H9 (cell line): ENCODE results near the gene ACBD7. TPM values are rescaled to one million over a fixed set of nuclear protein-coding genes. Genes with fewer than 3 reads are reported as not detected.

ENCODE experiments used
- DNase-seq: peaks from one replicate; pipeline ENCODE4 v3.0.0-alpha.2; 2017
- H2AFZ ChIP-seq: one replicate; pipeline ENCODE4 v1.6.1; 2013; ENCODE audit warnings: mild to moderate bottlenecking, low read length, control low read depth, moderate library complexity
- H2AK5ac ChIP-seq: 2 replicates; pipeline ENCODE4 v1.6.1; 2013; ENCODE audit warnings: low read length, control low read depth, mixed read lengths; ENCODE audit not compliant: insufficient read length
- H2BK120ac ChIP-seq: one replicate; pipeline ENCODE4 v1.6.1; 2013; ENCODE audit warnings: low read depth, mild to moderate bottlenecking, low read length, control low read depth, inconsistent platforms; ENCODE audit not compliant: poor library complexity, severe bottlenecking
- H2BK12ac ChIP-seq: 2 replicates; pipeline ENCODE4 v1.6.1; 2013; ENCODE audit warnings: low read length, control low read depth, mixed read lengths, low read depth; ENCODE audit not compliant: insufficient read length
- H2BK15ac ChIP-seq: 2 replicates; pipeline ENCODE4 v1.6.1; 2013; ENCODE audit warnings: low read depth, low read length, control low read depth
- H2BK20ac ChIP-seq: one replicate; pipeline ENCODE4 v1.6.1; 2013; ENCODE audit warnings: low read depth, mild to moderate bottlenecking, low read length, control low read depth, inconsistent platforms; ENCODE audit not compliant: poor library complexity, severe bottlenecking
- H2BK5ac ChIP-seq: 2 replicates; pipeline ENCODE4 v1.6.1; 2013; ENCODE audit warnings: low read length, control low read depth, mixed read lengths; ENCODE audit not compliant: insufficient read length
- H3K14ac ChIP-seq: 2 replicates; pipeline ENCODE4 v1.6.1; 2013; ENCODE audit warnings: low read length, control low read depth; ENCODE audit not compliant: insufficient read depth
- H3K18ac ChIP-seq: 2 replicates; pipeline ENCODE4 v1.6.1; 2013; ENCODE audit warnings: low read depth, mild to moderate bottlenecking, mixed read lengths, low read length, control low read depth; ENCODE audit not compliant: insufficient read length
- H3K23ac ChIP-seq: 2 replicates; pipeline ENCODE4 v1.6.1; 2013; ENCODE audit warnings: low read length, control low read depth, mixed read lengths, low read depth; ENCODE audit not compliant: insufficient read length
- H3K23me2 ChIP-seq: 2 replicates; pipeline ENCODE4 v1.6.1; 2013; ENCODE audit warnings: low read depth, mild to moderate bottlenecking, mixed read lengths, low read length, control low read depth; ENCODE audit not compliant: insufficient read length, poor library complexity, severe bottlenecking
- H3K27ac ChIP-seq: 2 replicates; pipeline ENCODE4 v1.5.1; 2013; ENCODE audit warnings: low read length, control low read depth, mixed read lengths, low read depth; ENCODE audit not compliant: insufficient read length
- H3K27me3 ChIP-seq: 2 replicates; pipeline ENCODE4 v1.6.1; 2013; ENCODE audit warnings: low read length, control low read depth, inconsistent platforms; ENCODE audit not compliant: insufficient read depth
- H3K4ac ChIP-seq: 2 replicates; pipeline ENCODE4 v1.6.1; 2013; ENCODE audit warnings: low read depth, mild to moderate bottlenecking, control low read depth, inconsistent platforms, low read length, moderate library complexity
- H3K4me1 ChIP-seq: 2 replicates; pipeline ENCODE4 v1.6.1; 2013; ENCODE audit warnings: low read length, control low read depth, inconsistent platforms; ENCODE audit not compliant: insufficient read depth
- H3K4me2 ChIP-seq: 2 replicates; pipeline ENCODE4 v1.6.1; 2013; ENCODE audit warnings: low read length, control low read depth, mixed read lengths; ENCODE audit not compliant: insufficient read length, insufficient read depth
- H3K56ac ChIP-seq: 2 replicates; pipeline ENCODE4 v1.6.1; 2013; ENCODE audit warnings: low read depth, mild to moderate bottlenecking, mixed read lengths, low read length, control low read depth; ENCODE audit not compliant: insufficient read length
- H3K79me1 ChIP-seq: 2 replicates; pipeline ENCODE4 v1.6.1; 2013; ENCODE audit warnings: low read depth, mild to moderate bottlenecking, moderate library complexity, low read length, control low read depth, inconsistent platforms; ENCODE audit not compliant: insufficient read depth, poor library complexity, severe bottlenecking
- H3K79me2 ChIP-seq: 2 replicates; pipeline ENCODE4 v1.6.1; 2013; ENCODE audit warnings: low read length, control low read depth, inconsistent platforms; ENCODE audit not compliant: insufficient read depth
- H3K9ac ChIP-seq: 2 replicates; pipeline ENCODE4 v1.6.1; 2013; ENCODE audit warnings: low read length, control low read depth, mixed read lengths; ENCODE audit not compliant: insufficient read length; ENCODE audit errors: extremely low read depth
- H3K9me3 ChIP-seq: one replicate; pipeline ENCODE4 v1.6.1; 2013; ENCODE audit warnings: low read depth, low read length, inconsistent platforms; ENCODE audit not compliant: control insufficient read depth
- H3T11ph ChIP-seq: one replicate; pipeline ENCODE4 v1.6.1; 2013; ENCODE audit warnings: mild to moderate bottlenecking, low read length, control low read depth, inconsistent platforms
- H4K20me1 ChIP-seq: one replicate; pipeline ENCODE4 v1.6.1; 2013; ENCODE audit not compliant: control insufficient read depth, insufficient read length, insufficient read depth
- H4K5ac ChIP-seq: 2 replicates; pipeline ENCODE4 v1.6.1; 2013; ENCODE audit warnings: low read depth, mild to moderate bottlenecking, mixed read lengths, low read length, control low read depth; ENCODE audit not compliant: insufficient read length
- H4K8ac ChIP-seq: replicated peaks from 2 replicates; pipeline ENCODE4 v1.6.1; 2013; ENCODE audit warnings: low read length, control low read depth, mixed read lengths, low read depth; ENCODE audit not compliant: insufficient read length
- H4K91ac ChIP-seq: 2 replicates; pipeline ENCODE4 v1.6.1; 2013; ENCODE audit warnings: low read depth, mild to moderate bottlenecking, moderate library complexity, mixed read lengths, low read length, control low read depth; ENCODE audit not compliant: insufficient read length
- H3K27ac Mint-ChIP-seq, 3 experiments: 2 replicates in 2 of 3; 3 replicates in 1 of 3; pipeline ENCODE4 v1.8.0; 2020 to 2021; ENCODE audit warnings: mixed read lengths in 3 of 3, mild to moderate bottlenecking in 1 of 3, moderate library complexity in 1 of 3
- H3K27me3 Mint-ChIP-seq: 2 replicates; pipeline ENCODE4 v1.8.0; 2021; ENCODE audit warnings: low read depth, mild to moderate bottlenecking, moderate library complexity, mixed read lengths
- H3K36me3 Mint-ChIP-seq, 3 experiments: 2 replicates in 2 of 3; 3 replicates in 1 of 3; pipeline ENCODE4 v1.8.0; 2020 to 2021; ENCODE audit warnings: low read depth in 3 of 3, mixed read lengths in 3 of 3; ENCODE audit not compliant: insufficient read depth in 1 of 3
- H3K4me1 Mint-ChIP-seq, 2 experiments: 2 replicates each; pipeline ENCODE4 v1.8.0; 2020; ENCODE audit warnings: mixed read lengths in 2 of 2
- H3K4me3 Mint-ChIP-seq, 2 experiments: 2 replicates in 1 of 2; 3 replicates in 1 of 2; pipeline ENCODE4 v1.8.0; 2020 to 2021; ENCODE audit warnings: mild to moderate bottlenecking in 2 of 2, mixed read lengths in 2 of 2, moderate library complexity in 1 of 2
- H3K9me3 Mint-ChIP-seq, 2 experiments: 2 replicates in 1 of 2; 3 replicates in 1 of 2; pipeline ENCODE4 v1.8.0; 2020; ENCODE audit warnings: mild to moderate bottlenecking in 2 of 2, mixed read lengths in 2 of 2, moderate library complexity in 1 of 2
- CTCF ChIP-seq: fragments of 200-600 bp; sonication (generic); conservative IDR thresholded peaks from 3 replicates; pipeline ENCODE4 v1.8.0; 2021; ENCODE audit warnings: antibody characterized with exemption, mild to moderate bottlenecking
- WGBS: extraction: QIAGEN DNeasy Blood & Tissue Kit; methylation state at CpG from one replicate; pipeline ENCODE4 v1.1.7; 2013; ENCODE audit warnings: missing lambda C conversion rate, low lambda C conversion rate, mixed read lengths; ENCODE audit not compliant: insufficient read length; ENCODE audit errors: extremely low coverage; 5-methylcytosine and 5-hydroxymethylcytosine counted together
- total RNA-seq: library from RNA; stranded (reverse); gene quantifications from 2 replicates; pipeline ENCODE4 v1.2.1, GENCODE V29; 2021

The ACBD7 gene
- total RNA-seq, 1 experiment from 2014 or later: 25.0 TPM

- H3K9ac ChIP-seq: no peak overlapping the region
- H3K79me2 ChIP-seq: no peaks in the 10 kb centered on the region
- H3K27me3 Mint-ChIP-seq: no peaks in the 10 kb centered on the region; the same call in 1 of the 2 replicates
- no peak overlapping the region for H4K5ac ChIP-seq
- no peaks in the 10 kb centered on the region for H3K9me3 Mint-ChIP-seq
- no peaks in the 10 kb centered on the region for H3K79me1 ChIP-seq
- no peaks in the 10 kb centered on the region for H4K20me1 ChIP-seq
- H3K56ac ChIP-seq: no peak overlapping the region
- H4K91ac ChIP-seq: no peak overlapping the region
- H3K4ac ChIP-seq: no peak overlapping the region
- no peak overlapping the region for H2AFZ ChIP-seq
- H3K9me3 ChIP-seq: no peaks in the 10 kb centered on the region
- H3K27ac ChIP-seq: no peak overlapping the region
- H3K23ac ChIP-seq: no peak overlapping the region
- no peak overlapping the region for H3T11ph ChIP-seq
- WGBS: no CpG with 5 or more reads among the region's 5 CpGs
- H3K27ac Mint-ChIP-seq: no peak overlapping the region
- H3K18ac ChIP-seq: no peak overlapping the region
- no peak overlapping the region for H2BK20ac ChIP-seq
- DNase-seq: no peak
- H3K23me2 ChIP-seq: no peaks in the 10 kb centered on the region
- no peaks in the 10 kb centered on the region for H3K4me1 Mint-ChIP-seq
- no peaks in the 10 kb centered on the region for H3K4me1 ChIP-seq
- no peaks in the 10 kb centered on the region for H3K27me3 ChIP-seq
- H3K36me3 Mint-ChIP-seq: peaks cover 15 to 58% (median 49%) of the 10 kb centered on the region in 3 experiments
- H2BK120ac ChIP-seq: no peak overlapping the region
- H3K14ac ChIP-seq: no peak overlapping the region
- no peak for TF ChIP-seq CTCF
- no peak overlapping the region for H2BK5ac ChIP-seq
- H3K4me2 ChIP-seq: no peak overlapping the region
- no peak overlapping the region for H2AK5ac ChIP-seq
- no peak overlapping the region for H2BK15ac ChIP-seq
- no peak overlapping the region for H2BK12ac ChIP-seq
- H3K4me3 Mint-ChIP-seq: no peak overlapping the region
- no peak overlapping the region for H4K8ac ChIP-seq
Measured at GRCh38 chr10:15131330-15131729, 42.8 kb upstream of the ACBD7 start.
